GM18526 (cell line): ENCODE results near the gene ANGPT4.

Experiments used
- POLR2A ChIP-seq: IDR thresholded peaks from 3 replicates; pipeline ENCODE4 v1.6.1; 2011; ENCODE audit not compliant: insufficient read length; ENCODE audit errors: extremely low read depth

ANGPT4 gene

GRCh38 chr20:896501-897025, 19.6 kb downstream of the ANGPT4 start:
- TF ChIP-seq POLR2A, result no peak

GRCh38 chr20:891706-892080, 24.4 kb downstream of the ANGPT4 start:
- no peak for TF ChIP-seq POLR2A

- TF ChIP-seq POLR2A, result no peak
Measured at GRCh38 chr20:891058-891705, 25.0 kb downstream of the ANGPT4 start.

GRCh38 chr20:890666-891057, 25.5 kb downstream of the ANGPT4 start:
- no peak for TF ChIP-seq POLR2A

- TF ChIP-seq POLR2A, result no peak
Measured at GRCh38 chr20:889932-890463, 26.1 kb downstream of the ANGPT4 start.

- no peak for TF ChIP-seq POLR2A
Measured at GRCh38 chr20:889106-889505, 27.0 kb downstream of the ANGPT4 start.

GRCh38 chr20:888057-888456, 28.1 kb downstream of the ANGPT4 start:
- TF ChIP-seq POLR2A, result no peak

GRCh38 chr20:887137-887536, 29.0 kb downstream of the ANGPT4 start:
- TF ChIP-seq POLR2A, result no peak

GRCh38 chr20:884983-885952, 30.9 kb downstream of the ANGPT4 start:
- no peak for TF ChIP-seq POLR2A

GRCh38 chr20:881783-882144, 34.4 kb downstream of the ANGPT4 start:
- TF ChIP-seq POLR2A, result no peak

- no peak for TF ChIP-seq POLR2A
Measured at GRCh38 chr20:881051-881782, 34.9 kb downstream of the ANGPT4 start.

- no peak for TF ChIP-seq POLR2A
Measured at GRCh38 chr20:879626-880025, 36.5 kb downstream of the ANGPT4 start.

- TF ChIP-seq POLR2A, result no peak
Measured at GRCh38 chr20:878511-879307, 37.4 kb downstream of the ANGPT4 start.

GRCh38 chr20:877814-878213, 38.3 kb downstream of the ANGPT4 start:
- no peak for TF ChIP-seq POLR2A
